ENCODE data around the gene FOXP2. TPM values are rescaled to one million over a fixed set of nuclear protein-coding genes. Genes with fewer than 3 reads are reported as not detected.

The FOXP2 gene
- total and polyA plus RNA-seq, 2 of the 4 experiments (the other 2 are of a cell fraction): 0.89 to 1.1 TPM

GRCh38 chr7:114419441-114420272 is 5.0 kb downstream of the FOXP2 start:
- H3K4me3 ChIP-seq (ENCODE audit: insufficient read depth, low read depth, low read length): no peak overlapping the region
- peak overlapping the region; percentile 73; the same call in 1 of the 2 replicates for H2BK20ac ChIP-seq (ENCODE audit: low read depth, low read length)
- H3K56ac ChIP-seq (ENCODE audit: extremely low read depth, insufficient read depth, low read length): no peak overlapping the region
- H3K23ac ChIP-seq (ENCODE audit: low read depth, low read length): 0 out of 2 replicates have a peak overlapping the region, but pooled peaks have one; percentile 10
- no peaks in the 10 kb centered on the region for H3K9me3 ChIP-seq (ENCODE audit: control insufficient read depth, insufficient read depth, low read length)
- in situ Hi-C loops (cut with MboI; ENCODE audit: low sequenced_read_pairs): no loop called here
- H4K20me1 ChIP-seq (ENCODE audit: insufficient read depth, low read length): no peaks in the 10 kb centered on the region
- H3K18ac ChIP-seq (ENCODE audit: low read depth, low read length): peak overlapping the region; percentile 0; the same call in 1 of the 2 replicates
- H2BK15ac ChIP-seq (ENCODE audit: low read depth, low read length): no peak overlapping the region; the same call in 2 of the 3 replicates
- ChIA-PET POLR2A (ENCODE audit: unreplicated experiment) (no interaction called here), CTCF (interaction anchor here (0.5 kb wide), 1 partner anchor 8 kb away, joined by 3 read pairs; no protein-coding TSS in a partner anchor)
- H3K79me1 ChIP-seq (ENCODE audit: low read depth in 1 of 2, low read length in 2 of 2): no peaks in the 10 kb centered on the region
- dilution Hi-C loops (cut with HindIII; ENCODE audit: low sequenced_read_pairs, unreplicated experiment): no loop called here
- H3K9ac ChIP-seq (ENCODE audit: low read depth, low read length): no peak overlapping the region
- no peaks in the 10 kb centered on the region for H3K36me3 ChIP-seq (ENCODE audit: control insufficient read depth, insufficient read depth, low read length)
- peak; percentile 81 for DNase-seq
- H3K27ac ChIP-seq (ENCODE audit: insufficient read depth, low read length): no peak overlapping the region
- no peak overlapping the region for H2BK5ac ChIP-seq (ENCODE audit: low read depth, low read length, poor library complexity, severe bottlenecking)
- peak overlapping the region; percentile 29; the same call in 1 of the 2 replicates for H3K14ac ChIP-seq (replicated peaks; ENCODE audit: low read depth, low read length)
- H2AK5ac ChIP-seq (ENCODE audit: low read depth, low read length): peak overlapping the region; percentile 45; the same call in 1 of the 2 replicates
- ATAC-seq (ENCODE audit: low read depth): peak; percentile 79
- peak overlapping the region in 1 of 2 experiments; percentile 36; a peak in 1 of 4 replicates for H4K8ac ChIP-seq (ENCODE audit: low read depth in 2 of 2, low read length in 2 of 2)
- H3K4ac ChIP-seq (ENCODE audit: low read depth, low read length): peak overlapping the region; percentile 60
- no peaks in the 10 kb centered on the region for H3K27me3 ChIP-seq (ENCODE audit: control insufficient read depth, insufficient read depth, low read length)
- WGBS, 2 experiments (ENCODE audit: extremely low coverage in 2 of 2, insufficient read length in 1 of 2): no CpG with 5 or more reads among the region's 8 CpGs
- no peak overlapping the region for H2AK9ac ChIP-seq (replicated peaks; ENCODE audit: low read depth, low read length, poor library complexity)
- H2AFZ ChIP-seq (replicated peaks; ENCODE audit: low read length, poor library complexity): no peak overlapping the region
- H4K91ac ChIP-seq (ENCODE audit: insufficient read depth, low read depth, low read length): no peak overlapping the region
- peak overlapping the region; percentile 45 for H2BK120ac ChIP-seq (ENCODE audit: low read depth, low read length)
- TF ChIP-seq RAD21 (IDR thresholded peaks at IDR 0.05; ENCODE audit: low read length) (no peak), MAZ (IDR thresholded peaks at IDR 0.05; ENCODE audit: borderline replicate concordance, low read depth, low read length) (no peak), FOS (IDR thresholded peaks at IDR 0.05; ENCODE audit: low read depth, low read length) (peak; percentile 36; the same call in 1 of the 2 replicates), MXI1 (IDR thresholded peaks at IDR 0.05; ENCODE audit: borderline replicate concordance, low read depth, low read length) (no peak), MAFK (IDR thresholded peaks at IDR 0.05; ENCODE audit: low read depth, low read length) (no peak)
- H3K9me1 ChIP-seq (ENCODE audit: insufficient read depth, low read length): peaks cover 5% of the 10 kb centered on the region; the same call in 1 of the 2 replicates
- H3K4me1 ChIP-seq (ENCODE audit: control insufficient read depth, insufficient read depth, low read length): peaks cover 10% of the 10 kb centered on the region
- BruUV-seq (replicated peaks): no TSS peak
- H4K5ac ChIP-seq (ENCODE audit: low read depth, low read length): no peak overlapping the region
- peak overlapping the region; percentile 25; the same call in 1 of the 2 replicates for H3K4me2 ChIP-seq (ENCODE audit: low read depth, low read length)
- intact Hi-C loops (cut with micrococcal nuclease): no loop called here

Data from IMR-90 (cell line).